ENCODE data around the gene L3MBTL4.

GRCh38 chr18:6428851-6429395, 14.2 kb upstream of the L3MBTL4 start:
- no peak for TF ChIP-seq CTCF (IDR thresholded peaks at IDR 0.05)
- TF ChIP-seq EZH2 (IDR thresholded peaks at IDR 0.05): no peak

Data from neural progenitor cell (in vitro differentiated cells).